IMR-90 (cell line): Measurements from ENCODE around the gene PLA2G4D. TPM values are rescaled to one million over a fixed set of nuclear protein-coding genes. Genes with fewer than 3 reads are reported as not detected.

ENCODE experiments used
- ATAC-seq: fragments of 200-7000 bp; cut with Tn5 transposase; 2 replicates; pipeline ENCODE4 v1.9.1; 2020; ENCODE audit warnings: low read depth, mild to moderate bottlenecking, moderate library complexity
- BruUV-seq: library from RNA; stranded (reverse); fragments of 400-500 nt; replicated peaks from 2 replicates; lab custom pipeline; 2021; lab: Mats Ljungman, UMichigan
- CTCF ChIA-PET: fragments of 300-600 bp; formaldehyde crosslinking; extraction: SDS; loops from one replicate; lab custom pipeline; 2021; ENCODE audit warnings: antibody characterized with exemption; lab: Yijun Ruan, JAX
- POLR2A ChIA-PET: fragments of 300-600 bp; sonication (Branson Sonifier 250); formaldehyde crosslinking; loops from one replicate; lab custom pipeline; 2022; ENCODE audit warnings: antibody characterized with exemption; ENCODE audit not compliant: unreplicated experiment; lab: Charles Lee
- DNase-seq: peaks from one replicate; pipeline ENCODE4 v3.0.0; 2013
- H2AFZ ChIP-seq: replicated peaks from 2 replicates; pipeline ENCODE3; 2013; ENCODE audit warnings: low read length, mild to moderate bottlenecking; ENCODE audit not compliant: poor library complexity
- H2AK5ac ChIP-seq: 2 replicates; pipeline ENCODE4 v1.6.1; 2013; ENCODE audit warnings: low read depth, low read length, inconsistent platforms
- H2AK9ac ChIP-seq: replicated peaks from 2 replicates; pipeline ENCODE3; 2013; ENCODE audit warnings: mild to moderate bottlenecking, low read depth, low read length, moderate library complexity; ENCODE audit not compliant: poor library complexity
- H2BK120ac ChIP-seq: 2 replicates; pipeline ENCODE4 v1.6.1; 2013; ENCODE audit warnings: low read depth, low read length, inconsistent platforms
- H2BK15ac ChIP-seq: 3 replicates; pipeline ENCODE4 v1.6.1; 2013; ENCODE audit warnings: low read depth, low read length, inconsistent platforms
- H2BK20ac ChIP-seq: 2 replicates; pipeline ENCODE4 v1.6.1; 2013; ENCODE audit warnings: low read depth, mild to moderate bottlenecking, inconsistent platforms, low read length, moderate library complexity
- H2BK5ac ChIP-seq: 2 replicates; pipeline ENCODE4 v1.6.1; 2013; ENCODE audit warnings: mild to moderate bottlenecking, low read depth, low read length, inconsistent platforms; ENCODE audit not compliant: poor library complexity, severe bottlenecking
- H3K14ac ChIP-seq: replicated peaks from 2 replicates; pipeline ENCODE4 v1.6.1; 2013; ENCODE audit warnings: low read depth, low read length, inconsistent platforms
- H3K18ac ChIP-seq: 2 replicates; pipeline ENCODE4 v1.6.1; 2013; ENCODE audit warnings: low read depth, low read length, control low read depth
- H3K23ac ChIP-seq: 2 replicates; pipeline ENCODE4 v1.6.1; 2013; ENCODE audit warnings: low read depth, low read length, inconsistent platforms
- H3K27ac ChIP-seq: 2 replicates; pipeline ENCODE4 v1.5.1; 2013; ENCODE audit warnings: mild to moderate bottlenecking, control low read depth, low read length; ENCODE audit not compliant: insufficient read depth
- H3K27me3 ChIP-seq: 2 replicates; pipeline ENCODE4 v1.6.1; 2013; ENCODE audit warnings: low read length; ENCODE audit not compliant: control insufficient read depth, insufficient read depth
- H3K36me3 ChIP-seq: 2 replicates; pipeline ENCODE4 v1.6.1; 2013; ENCODE audit warnings: low read length, mixed read lengths; ENCODE audit not compliant: control insufficient read depth, insufficient read depth
- H3K4ac ChIP-seq: 2 replicates; pipeline ENCODE4 v1.6.1; 2013; ENCODE audit warnings: low read depth, low read length, inconsistent platforms
- H3K4me1 ChIP-seq: 2 replicates; pipeline ENCODE4 v1.6.1; 2013; ENCODE audit warnings: low read length, mixed read lengths; ENCODE audit not compliant: control insufficient read depth, insufficient read depth
- H3K4me2 ChIP-seq: 2 replicates; pipeline ENCODE4 v1.6.1; 2013; ENCODE audit warnings: low read depth, mild to moderate bottlenecking, control low read depth, low read length, moderate library complexity
- H3K4me3 ChIP-seq: 2 replicates; pipeline ENCODE4 v1.5.1; 2013; ENCODE audit warnings: low read depth, mild to moderate bottlenecking, control low read depth, low read length, moderate library complexity; ENCODE audit not compliant: insufficient read depth
- H3K56ac ChIP-seq: 2 replicates; pipeline ENCODE4 v1.6.1; 2013; ENCODE audit warnings: low read length, inconsistent platforms; ENCODE audit not compliant: insufficient read depth; ENCODE audit errors: extremely low read depth
- H3K79me1 ChIP-seq, 2 experiments: 2 replicates each; pipeline ENCODE4 v1.6.1; 2013; ENCODE audit warnings: low read length in 2 of 2, inconsistent platforms in 1 of 2, low read depth in 1 of 2
- H3K9ac ChIP-seq: 2 replicates; pipeline ENCODE4 v1.6.1; 2013; ENCODE audit warnings: low read depth, low read length, control low read depth
- H3K9me1 ChIP-seq: 2 replicates; pipeline ENCODE4 v1.6.1; 2013; ENCODE audit warnings: low read length, inconsistent platforms; ENCODE audit not compliant: insufficient read depth
- H3K9me3 ChIP-seq: 2 replicates; pipeline ENCODE4 v1.6.1; 2013; ENCODE audit warnings: low read length; ENCODE audit not compliant: control insufficient read depth, insufficient read depth
- H4K20me1 ChIP-seq: 2 replicates; pipeline ENCODE4 v1.6.1; 2013; ENCODE audit warnings: low read length, inconsistent platforms; ENCODE audit not compliant: insufficient read depth
- H4K5ac ChIP-seq: 2 replicates; pipeline ENCODE4 v1.6.1; 2013; ENCODE audit warnings: mild to moderate bottlenecking, low read depth, low read length, control low read depth
- H4K8ac ChIP-seq, 2 experiments: 2 replicates each; pipeline ENCODE4 v1.6.1; 2013; ENCODE audit warnings: low read depth in 2 of 2, low read length in 2 of 2, control low read depth in 1 of 2, inconsistent platforms in 1 of 2
- H4K91ac ChIP-seq: 2 replicates; pipeline ENCODE4 v1.6.1; 2013; ENCODE audit warnings: low read depth, low read length, inconsistent platforms; ENCODE audit not compliant: insufficient read depth
- CEBPB ChIP-seq: IDR thresholded peaks from 2 replicates; pipeline ENCODE4 v1.6.1; 2012; ENCODE audit warnings: low read depth, low read length, improper control_type of control experiment
- FOS ChIP-seq: fragments of 150-350 bp; IDR thresholded peaks from 2 replicates; pipeline ENCODE4 v1.6.1; 2016; ENCODE audit warnings: low read depth, low read length
- MAFK ChIP-seq: IDR thresholded peaks from 2 replicates; pipeline ENCODE4 v1.6.1; 2012; ENCODE audit warnings: low read depth, low read length, improper control_type of control experiment
- MAZ ChIP-seq: IDR thresholded peaks from 2 replicates; pipeline ENCODE4 v1.6.1; 2012; ENCODE audit warnings: low read depth, mild to moderate bottlenecking, low read length, improper control_type of control experiment, moderate library complexity, borderline replicate concordance
- NFE2L2 ChIP-seq: fragments of 150-350 bp; IDR thresholded peaks from 2 replicates; pipeline ENCODE4 v1.6.1; 2016; ENCODE audit warnings: low read depth, mild to moderate bottlenecking, low read length
- RFX5 ChIP-seq: IDR thresholded peaks from 2 replicates; pipeline ENCODE4 v1.8.0; 2012; ENCODE audit warnings: low read depth, mild to moderate bottlenecking, low read length, moderate library complexity
- SMC3 ChIP-seq: fragments of 150-350 bp; IDR thresholded peaks from 2 replicates; pipeline ENCODE4 v1.6.1; 2016; ENCODE audit warnings: low read depth, mild to moderate bottlenecking, antibody characterized with exemption, low read length, moderate library complexity
- WGBS, 2 experiments: methylation state at CpG; one replicate each; pipeline versions ENCODE4 v1.1.5 to v1.1.7; 2013; ENCODE audit warnings: missing lambda C conversion rate in 2 of 2; ENCODE audit not compliant: insufficient read length in 1 of 2; ENCODE audit errors: extremely low coverage in 2 of 2; 5-methylcytosine and 5-hydroxymethylcytosine counted together
- dilution Hi-C: fragments of 300-500 bp; cut with HindIII; formaldehyde crosslinking; loops from one replicate; pipeline ENCODE4 v1.14.3; 2018; ENCODE audit warnings: low sequenced_read_pairs; ENCODE audit not compliant: unreplicated experiment
- in situ Hi-C: fragments of 300-500 bp; cut with MboI; formaldehyde crosslinking; loops from 3 replicates; pipeline ENCODE4 v1.14.3; 2019; ENCODE audit warnings: low sequenced_read_pairs, inconsistent platforms, mixed read lengths
- intact Hi-C: fragments of 100-400 bp; cut with micrococcal nuclease; formaldehyde crosslinking; loops from 2 replicates; pipeline ENCODE4 v1.10.0; 2022
- polyA plus RNA-seq, 3 experiments: library from polyadenylated mRNA; depleted of rRNA; stranded (reverse); fragments of >200 nt; gene quantifications; 2 replicates each; pipeline ENCODE4 v1.2.3, GENCODE V29; 2012; ENCODE audit warnings: low replicate concordance in 1 of 3
- total RNA-seq: library from RNA; depleted of rRNA; stranded (reverse); fragments of >200 nt; gene quantifications from 2 replicates; pipeline ENCODE4 v1.2.3, GENCODE V29; 2012
- TF ChIP-seq, protein P1 (sequence below): fragments of 150-350 bp; IDR thresholded peaks from 2 replicates; pipeline ENCODE4 v1.6.1; 2016; ENCODE audit warnings: low read depth, mild to moderate bottlenecking, low read length, moderate library complexity, borderline replicate concordance
- TF ChIP-seq, protein P2 (sequence below): conservative IDR thresholded peaks from 2 replicates; pipeline ENCODE4 v1.5.1; 2012; ENCODE audit warnings: mild to moderate bottlenecking, low read depth, low read length, improper control_type of control experiment
- TF ChIP-seq, protein P3 (sequence below): fragments of 150-350 bp; IDR thresholded peaks from 2 replicates; pipeline ENCODE4 v1.6.1; 2017; ENCODE audit warnings: mild to moderate bottlenecking, antibody characterized with exemption, low read length, low read depth

PLA2G4D gene
- total and polyA plus RNA-seq, 2 of the 4 experiments (the other 2 are of a cell fraction) = not detected

DNA sequence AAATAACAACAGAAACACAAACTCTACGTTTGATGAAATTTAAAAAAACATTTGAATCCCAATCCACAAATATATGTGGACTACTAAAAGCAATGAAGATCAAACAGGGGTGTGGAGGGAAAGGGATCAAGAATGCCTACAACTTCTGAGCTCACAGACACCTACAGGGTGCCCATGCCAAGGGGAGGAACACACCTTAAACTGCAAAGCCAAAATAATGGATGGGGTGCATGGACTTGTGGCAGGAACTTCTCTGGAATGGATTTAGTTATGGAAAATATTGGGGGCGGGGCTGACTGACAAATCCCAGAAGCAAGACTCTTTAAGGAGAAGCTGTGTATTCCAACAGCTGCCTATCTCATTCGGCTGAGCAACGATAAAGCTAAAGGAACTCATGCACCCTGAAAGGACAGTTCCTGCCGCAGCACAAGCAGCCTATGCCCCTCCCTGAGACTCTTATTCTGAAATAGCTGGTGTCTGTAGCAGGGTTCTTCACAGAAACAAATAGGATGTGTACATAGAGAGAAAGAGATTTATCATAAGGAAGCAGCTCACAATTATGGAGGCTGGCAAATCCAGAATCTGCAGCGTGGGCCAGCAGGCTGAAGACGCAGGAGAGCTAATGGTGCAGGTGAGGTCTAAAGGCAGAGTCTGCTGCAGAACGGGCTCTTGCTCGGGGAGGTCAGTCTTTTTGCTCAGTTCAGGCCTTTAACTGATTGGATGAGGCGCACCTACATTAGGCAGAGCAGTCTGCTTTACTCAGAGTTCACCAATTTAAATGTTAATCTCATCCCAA is 24.5 kb upstream of the PLA2G4D start:
- BruUV-seq = no TSS peak
- ChIA-PET CTCF (interaction anchor here (0.8 to 1.2 kb wide), 2 partner anchors 11 to 53 kb away, joined by 3 to 5 read pairs; no protein-coding TSS in a partner anchor), POLR2A (no interaction called here)
- Histone ChIP-seq H4K5ac (no peak overlapping the region), H3K9ac (no peak overlapping the region), H3K18ac (no peak overlapping the region), H2AFZ (peak overlapping the region; percentile 26), H2BK20ac (no peak overlapping the region), H2AK9ac (no peak overlapping the region), H3K27me3 (peaks cover 50% of the 10 kb centered on the region), H3K23ac (no peak overlapping the region), H4K8ac (no peak overlapping the region), H3K4ac (no peak overlapping the region), H3K56ac (no peak overlapping the region), H2BK5ac (no peak overlapping the region), H3K9me3 (no peaks in the 10 kb centered on the region; the same call in 1 of the 2 replicates), H3K4me3 (no peak overlapping the region), H3K27ac (no peak overlapping the region), H3K4me1 (no peaks in the 10 kb centered on the region), H4K20me1 (no peaks in the 10 kb centered on the region), H3K36me3 (no peaks in the 10 kb centered on the region), H2BK15ac (no peak overlapping the region), H4K91ac (no peak overlapping the region), H3K79me1 (no peaks in the 10 kb centered on the region), H3K14ac (no peak overlapping the region), H3K9me1 (no peaks in the 10 kb centered on the region), H2AK5ac (no peak overlapping the region), H2BK120ac (no peak overlapping the region), H3K4me2 (no peak overlapping the region)
- DNase-seq (no peak), ATAC-seq (peak; percentile 60)
- WGBS, 2 experiments = 11% methylated on average over 6 of the region's 10 CpGs; no CpG with 5 or more reads in 1 of the 2 experiments
- dilution Hi-C loops = no loop called here
- in situ Hi-C loops = no loop called here
- intact Hi-C loops = no loop called here
- TF ChIP-seq MAZ (no peak), RFX5 (no peak), FOS (no peak), CEBPB (no peak), SMC3 (no peak), MAFK (no peak), NFE2L2 (no peak)
- TF ChIP-seq, protein P1, sequence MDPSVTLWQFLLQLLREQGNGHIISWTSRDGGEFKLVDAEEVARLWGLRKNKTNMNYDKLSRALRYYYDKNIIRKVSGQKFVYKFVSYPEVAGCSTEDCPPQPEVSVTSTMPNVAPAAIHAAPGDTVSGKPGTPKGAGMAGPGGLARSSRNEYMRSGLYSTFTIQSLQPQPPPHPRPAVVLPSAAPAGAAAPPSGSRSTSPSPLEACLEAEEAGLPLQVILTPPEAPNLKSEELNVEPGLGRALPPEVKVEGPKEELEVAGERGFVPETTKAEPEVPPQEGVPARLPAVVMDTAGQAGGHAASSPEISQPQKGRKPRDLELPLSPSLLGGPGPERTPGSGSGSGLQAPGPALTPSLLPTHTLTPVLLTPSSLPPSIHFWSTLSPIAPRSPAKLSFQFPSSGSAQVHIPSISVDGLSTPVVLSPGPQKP = no peak
- TF ChIP-seq, protein P2, sequence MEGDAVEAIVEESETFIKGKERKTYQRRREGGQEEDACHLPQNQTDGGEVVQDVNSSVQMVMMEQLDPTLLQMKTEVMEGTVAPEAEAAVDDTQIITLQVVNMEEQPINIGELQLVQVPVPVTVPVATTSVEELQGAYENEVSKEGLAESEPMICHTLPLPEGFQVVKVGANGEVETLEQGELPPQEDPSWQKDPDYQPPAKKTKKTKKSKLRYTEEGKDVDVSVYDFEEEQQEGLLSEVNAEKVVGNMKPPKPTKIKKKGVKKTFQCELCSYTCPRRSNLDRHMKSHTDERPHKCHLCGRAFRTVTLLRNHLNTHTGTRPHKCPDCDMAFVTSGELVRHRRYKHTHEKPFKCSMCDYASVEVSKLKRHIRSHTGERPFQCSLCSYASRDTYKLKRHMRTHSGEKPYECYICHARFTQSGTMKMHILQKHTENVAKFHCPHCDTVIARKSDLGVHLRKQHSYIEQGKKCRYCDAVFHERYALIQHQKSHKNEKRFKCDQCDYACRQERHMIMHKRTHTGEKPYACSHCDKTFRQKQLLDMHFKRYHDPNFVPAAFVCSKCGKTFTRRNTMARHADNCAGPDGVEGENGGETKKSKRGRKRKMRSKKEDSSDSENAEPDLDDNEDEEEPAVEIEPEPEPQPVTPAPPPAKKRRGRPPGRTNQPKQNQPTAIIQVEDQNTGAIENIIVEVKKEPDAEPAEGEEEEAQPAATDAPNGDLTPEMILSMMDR = no peak
- TF ChIP-seq, protein P3, sequence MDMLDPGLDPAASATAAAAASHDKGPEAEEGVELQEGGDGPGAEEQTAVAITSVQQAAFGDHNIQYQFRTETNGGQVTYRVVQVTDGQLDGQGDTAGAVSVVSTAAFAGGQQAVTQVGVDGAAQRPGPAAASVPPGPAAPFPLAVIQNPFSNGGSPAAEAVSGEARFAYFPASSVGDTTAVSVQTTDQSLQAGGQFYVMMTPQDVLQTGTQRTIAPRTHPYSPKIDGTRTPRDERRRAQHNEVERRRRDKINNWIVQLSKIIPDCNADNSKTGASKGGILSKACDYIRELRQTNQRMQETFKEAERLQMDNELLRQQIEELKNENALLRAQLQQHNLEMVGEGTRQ = no peak
